ENCODE measurements around the gene MRPL24. TPM values are rescaled to one million over a fixed set of nuclear protein-coding genes. Genes with fewer than 3 reads are reported as not detected.

MRPL24 gene
- total and polyA plus RNA-seq, 2 of the 8 experiments (the other 6 are each of a cell fraction or from before 2014, with no cell fraction given), result 29.7 to 35.2 TPM

DNA sequence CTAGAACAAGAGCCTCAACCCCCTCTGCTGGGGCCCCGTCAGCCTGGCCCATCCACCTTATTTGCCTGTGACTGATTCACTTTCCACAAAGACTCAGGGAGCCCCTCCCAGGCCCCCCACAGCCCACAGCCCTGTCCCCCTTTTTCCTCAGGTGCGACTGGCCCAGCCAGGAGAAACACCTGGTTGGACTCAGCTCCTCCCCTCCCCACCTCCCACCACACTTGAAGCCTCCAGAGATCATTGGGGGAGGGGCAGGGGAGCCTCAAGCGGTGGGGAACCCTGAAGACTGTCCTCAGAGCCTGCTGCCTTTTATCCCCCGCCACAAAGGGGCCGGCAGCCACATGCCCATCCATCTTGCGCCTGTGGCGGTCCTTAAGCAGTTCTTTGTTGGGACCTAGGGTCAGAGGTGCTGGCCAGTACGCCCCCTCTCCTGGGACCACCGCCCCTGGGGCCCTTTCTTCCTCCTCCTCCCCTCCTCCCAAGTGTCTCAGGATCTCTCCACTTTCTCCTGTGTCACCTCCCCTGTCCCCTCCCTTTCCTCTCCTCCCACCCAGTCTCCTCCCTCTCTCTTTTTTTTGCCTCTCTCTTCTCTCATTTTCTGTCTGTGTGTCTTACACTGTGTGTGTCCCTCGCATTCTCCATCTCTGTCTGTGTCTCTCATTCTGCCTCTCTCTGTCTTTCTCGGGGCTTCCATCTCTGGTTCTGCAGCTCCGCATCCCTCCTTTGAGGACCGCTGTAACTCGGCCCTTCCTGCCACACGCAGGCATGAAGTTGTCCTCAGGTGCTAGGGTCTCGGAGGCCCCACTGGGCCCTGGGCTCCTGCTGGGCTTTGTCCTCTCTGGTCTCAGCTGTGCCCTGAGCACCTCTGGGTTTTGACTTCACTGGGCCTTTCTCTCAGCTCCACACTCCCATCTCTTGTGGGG is 47.7 kb downstream of the MRPL24 start (continued):
- TF ChIP-seq, protein P1, sequence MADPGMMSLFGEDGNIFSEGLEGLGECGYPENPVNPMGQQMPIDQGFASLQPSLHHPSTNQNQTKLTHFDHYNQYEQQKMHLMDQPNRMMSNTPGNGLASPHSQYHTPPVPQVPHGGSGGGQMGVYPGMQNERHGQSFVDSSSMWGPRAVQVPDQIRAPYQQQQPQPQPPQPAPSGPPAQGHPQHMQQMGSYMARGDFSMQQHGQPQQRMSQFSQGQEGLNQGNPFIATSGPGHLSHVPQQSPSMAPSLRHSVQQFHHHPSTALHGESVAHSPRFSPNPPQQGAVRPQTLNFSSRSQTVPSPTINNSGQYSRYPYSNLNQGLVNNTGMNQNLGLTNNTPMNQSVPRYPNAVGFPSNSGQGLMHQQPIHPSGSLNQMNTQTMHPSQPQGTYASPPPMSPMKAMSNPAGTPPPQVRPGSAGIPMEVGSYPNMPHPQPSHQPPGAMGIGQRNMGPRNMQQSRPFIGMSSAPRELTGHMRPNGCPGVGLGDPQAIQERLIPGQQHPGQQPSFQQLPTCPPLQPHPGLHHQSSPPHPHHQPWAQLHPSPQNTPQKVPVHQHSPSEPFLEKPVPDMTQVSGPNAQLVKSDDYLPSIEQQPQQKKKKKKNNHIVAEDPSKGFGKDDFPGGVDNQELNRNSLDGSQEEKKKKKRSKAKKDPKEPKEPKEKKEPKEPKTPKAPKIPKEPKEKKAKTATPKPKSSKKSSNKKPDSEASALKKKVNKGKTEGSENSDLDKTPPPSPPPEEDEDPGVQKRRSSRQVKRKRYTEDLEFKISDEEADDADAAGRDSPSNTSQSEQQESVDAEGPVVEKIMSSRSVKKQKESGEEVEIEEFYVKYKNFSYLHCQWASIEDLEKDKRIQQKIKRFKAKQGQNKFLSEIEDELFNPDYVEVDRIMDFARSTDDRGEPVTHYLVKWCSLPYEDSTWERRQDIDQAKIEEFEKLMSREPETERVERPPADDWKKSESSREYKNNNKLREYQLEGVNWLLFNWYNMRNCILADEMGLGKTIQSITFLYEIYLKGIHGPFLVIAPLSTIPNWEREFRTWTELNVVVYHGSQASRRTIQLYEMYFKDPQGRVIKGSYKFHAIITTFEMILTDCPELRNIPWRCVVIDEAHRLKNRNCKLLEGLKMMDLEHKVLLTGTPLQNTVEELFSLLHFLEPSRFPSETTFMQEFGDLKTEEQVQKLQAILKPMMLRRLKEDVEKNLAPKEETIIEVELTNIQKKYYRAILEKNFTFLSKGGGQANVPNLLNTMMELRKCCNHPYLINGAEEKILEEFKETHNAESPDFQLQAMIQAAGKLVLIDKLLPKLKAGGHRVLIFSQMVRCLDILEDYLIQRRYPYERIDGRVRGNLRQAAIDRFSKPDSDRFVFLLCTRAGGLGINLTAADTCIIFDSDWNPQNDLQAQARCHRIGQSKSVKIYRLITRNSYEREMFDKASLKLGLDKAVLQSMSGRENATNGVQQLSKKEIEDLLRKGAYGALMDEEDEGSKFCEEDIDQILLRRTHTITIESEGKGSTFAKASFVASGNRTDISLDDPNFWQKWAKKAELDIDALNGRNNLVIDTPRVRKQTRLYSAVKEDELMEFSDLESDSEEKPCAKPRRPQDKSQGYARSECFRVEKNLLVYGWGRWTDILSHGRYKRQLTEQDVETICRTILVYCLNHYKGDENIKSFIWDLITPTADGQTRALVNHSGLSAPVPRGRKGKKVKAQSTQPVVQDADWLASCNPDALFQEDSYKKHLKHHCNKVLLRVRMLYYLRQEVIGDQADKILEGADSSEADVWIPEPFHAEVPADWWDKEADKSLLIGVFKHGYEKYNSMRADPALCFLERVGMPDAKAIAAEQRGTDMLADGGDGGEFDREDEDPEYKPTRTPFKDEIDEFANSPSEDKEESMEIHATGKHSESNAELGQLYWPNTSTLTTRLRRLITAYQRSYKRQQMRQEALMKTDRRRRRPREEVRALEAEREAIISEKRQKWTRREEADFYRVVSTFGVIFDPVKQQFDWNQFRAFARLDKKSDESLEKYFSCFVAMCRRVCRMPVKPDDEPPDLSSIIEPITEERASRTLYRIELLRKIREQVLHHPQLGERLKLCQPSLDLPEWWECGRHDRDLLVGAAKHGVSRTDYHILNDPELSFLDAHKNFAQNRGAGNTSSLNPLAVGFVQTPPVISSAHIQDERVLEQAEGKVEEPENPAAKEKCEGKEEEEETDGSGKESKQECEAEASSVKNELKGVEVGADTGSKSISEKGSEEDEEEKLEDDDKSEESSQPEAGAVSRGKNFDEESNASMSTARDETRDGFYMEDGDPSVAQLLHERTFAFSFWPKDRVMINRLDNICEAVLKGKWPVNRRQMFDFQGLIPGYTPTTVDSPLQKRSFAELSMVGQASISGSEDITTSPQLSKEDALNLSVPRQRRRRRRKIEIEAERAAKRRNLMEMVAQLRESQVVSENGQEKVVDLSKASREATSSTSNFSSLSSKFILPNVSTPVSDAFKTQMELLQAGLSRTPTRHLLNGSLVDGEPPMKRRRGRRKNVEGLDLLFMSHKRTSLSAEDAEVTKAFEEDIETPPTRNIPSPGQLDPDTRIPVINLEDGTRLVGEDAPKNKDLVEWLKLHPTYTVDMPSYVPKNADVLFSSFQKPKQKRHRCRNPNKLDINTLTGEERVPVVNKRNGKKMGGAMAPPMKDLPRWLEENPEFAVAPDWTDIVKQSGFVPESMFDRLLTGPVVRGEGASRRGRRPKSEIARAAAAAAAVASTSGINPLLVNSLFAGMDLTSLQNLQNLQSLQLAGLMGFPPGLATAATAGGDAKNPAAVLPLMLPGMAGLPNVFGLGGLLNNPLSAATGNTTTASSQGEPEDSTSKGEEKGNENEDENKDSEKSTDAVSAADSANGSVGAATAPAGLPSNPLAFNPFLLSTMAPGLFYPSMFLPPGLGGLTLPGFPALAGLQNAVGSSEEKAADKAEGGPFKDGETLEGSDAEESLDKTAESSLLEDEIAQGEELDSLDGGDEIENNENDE (IDR thresholded peaks at IDR 0.05; ENCODE audit: insufficient replicate concordance, low read length), result no peak
- TF ChIP-seq NANOG (IDR thresholded peaks at IDR 0.05; ENCODE audit: insufficient read depth, low read depth, low read length, poor library complexity, severe bottlenecking), result peak; percentile 80
- no peak for TF ChIP-seq NRF1 (IDR thresholded peaks at IDR 0.05; ENCODE audit: low read depth, low read length)
- peak in 1 of 2 experiments; percentile 89; a peak in 2 of 4 replicates for TF ChIP-seq HDAC2 (IDR thresholded peaks at IDR 0.05; ENCODE audit: borderline replicate concordance in 1 of 2, low read depth in 2 of 2, low read length in 2 of 2)
- no peak for TF ChIP-seq KDM5A (IDR thresholded peaks at IDR 0.05; ENCODE audit: low read length)
- TF ChIP-seq, protein P2, sequence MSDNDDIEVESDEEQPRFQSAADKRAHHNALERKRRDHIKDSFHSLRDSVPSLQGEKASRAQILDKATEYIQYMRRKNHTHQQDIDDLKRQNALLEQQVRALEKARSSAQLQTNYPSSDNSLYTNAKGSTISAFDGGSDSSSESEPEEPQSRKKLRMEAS (IDR thresholded peaks at IDR 0.05), result peak; percentile 74; the same call in 1 of the 2 replicates
- TF ChIP-seq TBP (IDR thresholded peaks at IDR 0.05; ENCODE audit: low read depth, low read length), result peak; percentile 49; the same call in 1 of the 2 replicates
- no peak for TF ChIP-seq CHD1 (IDR thresholded peaks at IDR 0.05; ENCODE audit: low read depth, low read length)

Data from H1 (cell line).